Keratinocyte (primary cell): ENCODE data around the gene HK1. TPM values are rescaled to one million over a fixed set of nuclear protein-coding genes. Genes with fewer than 3 reads are reported as not detected.

ENCODE experiments used
- DNase-seq: peaks from one replicate; pipeline ENCODE4 v3.0.0-alpha.2; 2011; ENCODE audit warnings: low read depth, missing footprints, low spot score
- FAIRE-seq: peaks from 2 replicates; lab custom pipeline; 2011; peaks lifted over from hg19 to GRCh38; lab: Jason Lieb, UNC
- H2AFZ ChIP-seq: 2 replicates; pipeline ENCODE4 v1.6.0; 2012; ENCODE audit warnings: low read length, control low read depth, inconsistent platforms; ENCODE audit not compliant: control insufficient read depth
- H3K27ac ChIP-seq: 2 replicates; pipeline ENCODE4 v1.5.1; 2011; ENCODE audit warnings: low read length; ENCODE audit not compliant: control insufficient read depth, insufficient read depth
- H3K27me3 ChIP-seq: 3 replicates; pipeline ENCODE4 v1.6.0; 2011; ENCODE audit warnings: low read length; ENCODE audit not compliant: control insufficient read depth, insufficient read depth; ENCODE audit errors: extremely low read depth
- H3K36me3 ChIP-seq, 2 experiments: 2 replicates in 1 of 2; 3 replicates in 1 of 2; pipeline ENCODE4 v1.5.1; 2011; ENCODE audit warnings: low read length in 2 of 2, mild to moderate bottlenecking in 1 of 2; ENCODE audit not compliant: control insufficient read depth in 2 of 2, insufficient read depth in 2 of 2; ENCODE audit errors: extremely low read depth in 1 of 2
- H3K4me1 ChIP-seq: 3 replicates; pipeline ENCODE4 v1.5.1; 2011; ENCODE audit warnings: low read length; ENCODE audit not compliant: control insufficient read depth, insufficient read depth; ENCODE audit errors: extremely low read depth
- H3K4me2 ChIP-seq: 3 replicates; pipeline ENCODE4 v1.6.0; 2011; ENCODE audit warnings: low read depth, low read length; ENCODE audit not compliant: control insufficient read depth, insufficient read depth; ENCODE audit errors: extremely low read depth
- H3K4me3 ChIP-seq, 3 experiments: fragments of 200-600 bp in 1 of 3; sonication (generic) in 1 of 3; 2 replicates in 2 of 3; 3 replicates in 1 of 3; pipeline ENCODE4 v1.5.1; 2011 to 2016; ENCODE audit warnings: low read length in 3 of 3, mild to moderate bottlenecking in 3 of 3, control low read depth in 2 of 3, inconsistent platforms in 1 of 3, low read depth in 1 of 3, mixed read lengths in 1 of 3, mixed run types in 1 of 3, moderate library complexity in 1 of 3; ENCODE audit not compliant: control insufficient read depth in 2 of 3, insufficient read depth in 2 of 3; ENCODE audit errors: extremely low read depth in 1 of 3
- H3K79me2 ChIP-seq: 2 replicates; pipeline ENCODE4 v1.6.0; 2012; ENCODE audit warnings: low read length; ENCODE audit not compliant: control insufficient read depth, insufficient read depth
- H3K9ac ChIP-seq: 3 replicates; pipeline ENCODE4 v1.6.0; 2011; ENCODE audit warnings: low read length; ENCODE audit not compliant: control insufficient read depth, insufficient read depth; ENCODE audit errors: extremely low read depth
- H3K9me1 ChIP-seq: 3 replicates; pipeline ENCODE4 v1.6.0; 2011; ENCODE audit warnings: low read length; ENCODE audit not compliant: control insufficient read depth, insufficient read depth; ENCODE audit errors: extremely low read depth
- H3K9me3 ChIP-seq: 2 replicates; pipeline ENCODE4 v1.5.1; 2012; ENCODE audit warnings: low read depth, low read length; ENCODE audit not compliant: control insufficient read depth
- H4K20me1 ChIP-seq: 3 replicates; pipeline ENCODE4 v1.6.0; 2011; ENCODE audit warnings: low read length; ENCODE audit not compliant: control insufficient read depth, insufficient read depth; ENCODE audit errors: extremely low read depth
- EZH2 ChIP-seq: IDR thresholded peaks from one replicate; pipeline ENCODE4 v1.6.1; 2012; ENCODE audit warnings: inconsistent platforms, mild to moderate bottlenecking, low read length, moderate library complexity
- dilution Hi-C: fragments of 300-500 bp; cut with MboI; formaldehyde crosslinking; loops from one replicate; pipeline ENCODE4 v1.7.0; 2020; ENCODE audit warnings: low sequenced_read_pairs; ENCODE audit not compliant: extremely low pct_ligation_motif_present
- polyA plus RNA-seq, 5 experiments: library from polyadenylated mRNA; depleted of rRNA in 3 of 5; stranded (reverse) in 3 of 5; stranded (forward) in 1 of 5; unstranded in 1 of 5; fragments of >200 nt; gene quantifications; 1 replicate in 1 of 5; 2 replicates in 3 of 5; 3 replicates in 1 of 5; pipeline versions ENCODE4 v1.2.1 to v1.2.3, GENCODE V29; 2011 to 2012; ENCODE audit warnings: missing spikeins in 2 of 5, low read depth in 1 of 5, low replicate concordance in 1 of 5
- TF ChIP-seq, protein P1 (sequence below), 3 experiments: IDR thresholded peaks in 1 of 3; conservative IDR thresholded peaks in 1 of 3; optimal IDR thresholded peaks in 1 of 3; 2 replicates in 2 of 3; 3 replicates in 1 of 3; pipeline versions ENCODE3 to v1.5.1; 2011; ENCODE audit warnings: low read length in 3 of 3, mild to moderate bottlenecking in 3 of 3, moderate library complexity in 2 of 3, control low read depth in 1 of 3, inconsistent platforms in 1 of 3; ENCODE audit not compliant: insufficient read depth in 2 of 3; ENCODE audit errors: extremely low read depth in 1 of 3

The HK1 gene
- polyA plus RNA-seq, 1 donor (not counting 4 experiments of a cell fraction or from before 2014, with no cell fraction given), result 106 TPM

GRCh38 chr10:69272624-69273023 is 5.7 kb upstream of the HK1 start:
- dilution Hi-C loops, result no loop called here
- no peak for FAIRE-seq
- H3K36me3 ChIP-seq, result no peaks in the 10 kb centered on the region
- no peak overlapping the region for H3K4me3 ChIP-seq
- no peak overlapping the region for H3K27ac ChIP-seq
- no peaks in the 10 kb centered on the region for H3K79me2 ChIP-seq
- H3K27me3 ChIP-seq, result no peaks in the 10 kb centered on the region
- DNase-seq, result no peak
- no peaks in the 10 kb centered on the region for H3K9me3 ChIP-seq
- no peak for TF ChIP-seq EZH2
- TF ChIP-seq, protein P1, sequence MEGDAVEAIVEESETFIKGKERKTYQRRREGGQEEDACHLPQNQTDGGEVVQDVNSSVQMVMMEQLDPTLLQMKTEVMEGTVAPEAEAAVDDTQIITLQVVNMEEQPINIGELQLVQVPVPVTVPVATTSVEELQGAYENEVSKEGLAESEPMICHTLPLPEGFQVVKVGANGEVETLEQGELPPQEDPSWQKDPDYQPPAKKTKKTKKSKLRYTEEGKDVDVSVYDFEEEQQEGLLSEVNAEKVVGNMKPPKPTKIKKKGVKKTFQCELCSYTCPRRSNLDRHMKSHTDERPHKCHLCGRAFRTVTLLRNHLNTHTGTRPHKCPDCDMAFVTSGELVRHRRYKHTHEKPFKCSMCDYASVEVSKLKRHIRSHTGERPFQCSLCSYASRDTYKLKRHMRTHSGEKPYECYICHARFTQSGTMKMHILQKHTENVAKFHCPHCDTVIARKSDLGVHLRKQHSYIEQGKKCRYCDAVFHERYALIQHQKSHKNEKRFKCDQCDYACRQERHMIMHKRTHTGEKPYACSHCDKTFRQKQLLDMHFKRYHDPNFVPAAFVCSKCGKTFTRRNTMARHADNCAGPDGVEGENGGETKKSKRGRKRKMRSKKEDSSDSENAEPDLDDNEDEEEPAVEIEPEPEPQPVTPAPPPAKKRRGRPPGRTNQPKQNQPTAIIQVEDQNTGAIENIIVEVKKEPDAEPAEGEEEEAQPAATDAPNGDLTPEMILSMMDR (optimal IDR thresholded peaks at IDR 0.05 in 1 of 3, IDR thresholded peaks at IDR 0.05 in 1 of 3, conservative IDR thresholded peaks at IDR 0.05 in 1 of 3; ENCODE audit: extremely low read depth in 1 of 3, insufficient read depth in 2 of 3, low read length in 3 of 3), result no peak
- no peaks in the 10 kb centered on the region for H4K20me1 ChIP-seq
- no peak overlapping the region for H3K9ac ChIP-seq
- no peak overlapping the region for H2AFZ ChIP-seq
- no peaks in the 10 kb centered on the region for H3K9me1 ChIP-seq
- no peak overlapping the region for H3K4me2 ChIP-seq
- no peaks in the 10 kb centered on the region for H3K4me1 ChIP-seq

DNA sequence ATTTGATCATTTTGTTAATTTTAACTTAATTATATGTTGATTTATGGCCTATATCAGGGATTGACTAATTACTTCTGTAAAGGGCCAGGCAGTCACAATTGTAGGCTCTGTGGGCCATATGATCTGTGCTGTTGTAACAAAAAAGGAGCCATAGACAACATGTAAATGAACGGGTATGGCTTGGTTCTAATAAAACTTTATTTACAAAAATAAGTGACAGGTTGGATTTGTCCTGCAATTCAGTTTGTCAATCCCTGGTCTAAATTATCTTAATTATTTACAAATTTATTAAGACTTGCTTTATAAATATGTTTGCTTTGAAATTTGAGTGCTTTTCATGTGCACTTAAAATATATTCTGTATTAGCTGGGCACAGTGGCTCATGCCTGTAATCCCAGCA is 2.9 kb upstream of the HK1 start:
- H3K4me1 ChIP-seq, result no peaks in the 10 kb centered on the region
- H4K20me1 ChIP-seq, result no peaks in the 10 kb centered on the region
- H3K27ac ChIP-seq, result no peak overlapping the region
- dilution Hi-C loops, result no loop called here
- no peak for FAIRE-seq
- no peaks in the 10 kb centered on the region for H3K9me1 ChIP-seq
- H3K4me2 ChIP-seq, result no peak overlapping the region
- H3K9me3 ChIP-seq, result no peaks in the 10 kb centered on the region
- no peak for TF ChIP-seq EZH2
- TF ChIP-seq, protein P1 (optimal IDR thresholded peaks at IDR 0.05 in 1 of 3, IDR thresholded peaks at IDR 0.05 in 1 of 3, conservative IDR thresholded peaks at IDR 0.05 in 1 of 3; ENCODE audit: extremely low read depth in 1 of 3, insufficient read depth in 2 of 3, low read length in 3 of 3), result no peak
- no peak overlapping the region for H2AFZ ChIP-seq
- no peaks in the 10 kb centered on the region for H3K79me2 ChIP-seq
- H3K9ac ChIP-seq, result no peak overlapping the region
- no peaks in the 10 kb centered on the region for H3K36me3 ChIP-seq
- no peak for DNase-seq
- H3K27me3 ChIP-seq, result no peaks in the 10 kb centered on the region
- H3K4me3 ChIP-seq, result no peak overlapping the region
